AG04450 (cell line): ENCODE measurements around the gene LCN12. TPM values are rescaled to one million over a fixed set of nuclear protein-coding genes. Genes with fewer than 3 reads are reported as not detected.

ENCODE experiments used
- CTCF ChIA-PET: fragments of 300-600, 350-600 bp; formaldehyde crosslinking; extraction: SDS; loops from one replicate; lab custom pipeline; 2022; ENCODE audit warnings: antibody characterized with exemption, inconsistent platforms; lab: Charles Lee
- POLR2A ChIA-PET: fragments of 350-600 bp; formaldehyde crosslinking; extraction: SDS; loops from one replicate; lab custom pipeline; 2021; ENCODE audit warnings: antibody characterized with exemption, inconsistent platforms; lab: Yijun Ruan, JAX
- DNase-seq: peaks from one replicate; pipeline ENCODE4 v3.0.0-alpha.2; 2011; ENCODE audit warnings: low read depth, low spot score
- H3K27ac ChIP-seq: one replicate; pipeline ENCODE4 v1.5.1; 2012; ENCODE audit warnings: low read depth, low read length, control low read depth
- H3K27me3 ChIP-seq: one replicate; pipeline ENCODE4 v1.6.0; 2012; ENCODE audit warnings: low read length; ENCODE audit not compliant: control insufficient read depth, insufficient read depth
- H3K4me3 ChIP-seq: 2 replicates; pipeline ENCODE4 v1.5.1; 2011; ENCODE audit warnings: mild to moderate bottlenecking, low read depth, low read length, control low read depth
- H3K9me3 ChIP-seq: 2 replicates; pipeline ENCODE4 v1.5.1; 2012; ENCODE audit warnings: low read length; ENCODE audit not compliant: control insufficient read depth, insufficient read depth
- polyA minus RNA-seq: library from RNA; depleted of rRNA, polyadenylated mRNA; stranded (reverse); fragments of >200 nt; gene quantifications from 2 replicates; pipeline ENCODE4 v1.2.3, GENCODE V29; 2011; rRNA and poly(A)+ RNA removed
- polyA plus RNA-seq: library from polyadenylated mRNA; depleted of rRNA; stranded (reverse); fragments of >200 nt; gene quantifications from 2 replicates; pipeline ENCODE4 v1.2.3, GENCODE V29; 2011; rRNA removed
- TF ChIP-seq, protein P1 (sequence below): IDR thresholded peaks from 2 replicates; pipeline ENCODE4 v1.5.1; 2011; ENCODE audit warnings: low read depth, low read length, control low read depth, inconsistent platforms

LCN12 gene, protein sequence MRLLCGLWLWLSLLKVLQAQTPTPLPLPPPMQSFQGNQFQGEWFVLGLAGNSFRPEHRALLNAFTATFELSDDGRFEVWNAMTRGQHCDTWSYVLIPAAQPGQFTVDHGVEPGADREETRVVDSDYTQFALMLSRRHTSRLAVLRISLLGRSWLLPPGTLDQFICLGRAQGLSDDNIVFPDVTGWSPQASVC
- polyA plus RNA-seq, result not detected in 2 replicates
- polyA minus RNA-seq, result not detected in 2 replicates

DNA sequence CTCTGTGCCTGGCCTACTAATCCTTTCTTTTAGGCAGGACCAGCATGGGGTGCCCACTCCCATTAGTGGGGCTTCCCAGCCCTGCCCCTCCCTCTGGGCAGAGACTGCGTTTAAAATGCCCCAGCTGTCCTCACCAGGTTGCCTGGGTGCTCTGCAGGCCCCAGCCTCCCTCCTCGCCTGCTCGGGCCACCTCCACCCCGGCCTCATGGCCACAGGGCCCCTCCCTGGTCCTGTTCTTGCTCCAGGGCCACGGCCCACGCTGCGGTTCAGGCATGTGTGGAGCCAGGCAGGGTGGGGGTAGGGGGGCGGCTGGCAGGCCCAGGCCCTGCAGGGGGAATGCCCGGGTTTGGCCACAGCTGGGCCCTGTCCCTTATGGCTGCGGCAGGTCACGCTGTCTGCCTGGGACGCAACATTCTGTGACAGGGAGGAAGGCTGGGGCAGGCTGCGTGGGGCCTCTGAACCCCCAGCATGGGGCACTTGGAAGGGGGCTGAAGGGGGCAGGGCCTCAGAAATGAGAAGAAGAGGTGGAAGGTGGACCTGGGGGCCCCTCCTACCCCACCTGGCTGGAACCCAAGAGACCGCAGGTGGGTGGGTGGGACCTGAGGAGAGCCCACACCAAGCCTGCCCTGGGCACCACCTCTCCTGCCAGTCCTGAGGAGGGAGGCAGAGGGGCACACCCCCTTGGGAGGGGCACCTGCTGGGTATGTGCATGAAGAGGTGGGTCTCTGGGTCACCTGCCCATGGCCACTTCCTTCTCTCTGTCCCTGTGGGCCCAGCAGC is at the start of gene LCN12:
Gene LCN12 (plus strand): TSS at position 733 of the 780 bp plus-strand sequence. CDS start 55 bp downstream, outside the sequence.
- H3K27me3 ChIP-seq, result peaks cover 8% of the 10 kb centered on the region
- POLR2A ChIA-PET, result no interaction called here
- H3K4me3 ChIP-seq, result no peak within 1 kb of the TSS
- DNase-seq, result no peak
- H3K9me3 ChIP-seq, result no peaks in the 10 kb centered on the region; the same call in 1 of the 2 replicates
- TF ChIP-seq, protein P1, sequence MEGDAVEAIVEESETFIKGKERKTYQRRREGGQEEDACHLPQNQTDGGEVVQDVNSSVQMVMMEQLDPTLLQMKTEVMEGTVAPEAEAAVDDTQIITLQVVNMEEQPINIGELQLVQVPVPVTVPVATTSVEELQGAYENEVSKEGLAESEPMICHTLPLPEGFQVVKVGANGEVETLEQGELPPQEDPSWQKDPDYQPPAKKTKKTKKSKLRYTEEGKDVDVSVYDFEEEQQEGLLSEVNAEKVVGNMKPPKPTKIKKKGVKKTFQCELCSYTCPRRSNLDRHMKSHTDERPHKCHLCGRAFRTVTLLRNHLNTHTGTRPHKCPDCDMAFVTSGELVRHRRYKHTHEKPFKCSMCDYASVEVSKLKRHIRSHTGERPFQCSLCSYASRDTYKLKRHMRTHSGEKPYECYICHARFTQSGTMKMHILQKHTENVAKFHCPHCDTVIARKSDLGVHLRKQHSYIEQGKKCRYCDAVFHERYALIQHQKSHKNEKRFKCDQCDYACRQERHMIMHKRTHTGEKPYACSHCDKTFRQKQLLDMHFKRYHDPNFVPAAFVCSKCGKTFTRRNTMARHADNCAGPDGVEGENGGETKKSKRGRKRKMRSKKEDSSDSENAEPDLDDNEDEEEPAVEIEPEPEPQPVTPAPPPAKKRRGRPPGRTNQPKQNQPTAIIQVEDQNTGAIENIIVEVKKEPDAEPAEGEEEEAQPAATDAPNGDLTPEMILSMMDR, result no peak
- H3K27ac ChIP-seq, result no peak within 1 kb of the TSS
- CTCF ChIA-PET, result interaction anchor here (1.4 kb wide), 1 partner anchor 84 kb away, joined by 6 read pairs; no protein-coding TSS in a partner anchor

DNA sequence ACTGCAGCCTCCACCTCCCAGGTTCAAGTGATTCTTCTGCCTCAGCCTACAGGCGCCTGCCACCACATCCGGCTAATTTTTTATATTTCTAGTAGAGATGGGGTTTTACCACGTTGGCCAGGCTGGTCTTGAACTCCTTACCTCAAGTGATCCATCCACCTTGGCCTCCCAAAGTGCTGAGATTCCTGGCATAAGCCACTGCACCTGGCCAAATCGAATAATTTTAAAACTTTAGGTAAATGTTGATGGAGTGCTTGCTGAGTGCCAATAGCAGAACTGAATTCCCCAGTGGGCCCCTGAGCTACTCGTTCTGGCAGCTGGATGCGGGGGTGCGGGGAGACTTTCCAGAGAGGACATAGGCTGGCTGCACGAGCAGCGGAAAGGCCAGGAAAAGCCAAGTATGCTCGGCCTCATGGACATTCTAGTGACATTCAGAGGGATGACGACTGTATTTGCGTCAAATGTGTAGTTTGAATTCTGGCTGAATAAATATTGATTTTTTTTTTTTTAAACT is 49.0 kb upstream of the LCN12 start:
- H3K4me3 ChIP-seq, result no peak overlapping the region
- peak overlapping the region; percentile 92 for H3K27ac ChIP-seq
- H3K27me3 ChIP-seq, result no peaks in the 10 kb centered on the region
- CTCF ChIA-PET, result no interaction called here
- no peak for DNase-seq
- TF ChIP-seq, protein P1, result no peak
- H3K9me3 ChIP-seq, result no peaks in the 10 kb centered on the region; the same call in 1 of the 2 replicates
- POLR2A ChIA-PET, result no interaction called here

DNA sequence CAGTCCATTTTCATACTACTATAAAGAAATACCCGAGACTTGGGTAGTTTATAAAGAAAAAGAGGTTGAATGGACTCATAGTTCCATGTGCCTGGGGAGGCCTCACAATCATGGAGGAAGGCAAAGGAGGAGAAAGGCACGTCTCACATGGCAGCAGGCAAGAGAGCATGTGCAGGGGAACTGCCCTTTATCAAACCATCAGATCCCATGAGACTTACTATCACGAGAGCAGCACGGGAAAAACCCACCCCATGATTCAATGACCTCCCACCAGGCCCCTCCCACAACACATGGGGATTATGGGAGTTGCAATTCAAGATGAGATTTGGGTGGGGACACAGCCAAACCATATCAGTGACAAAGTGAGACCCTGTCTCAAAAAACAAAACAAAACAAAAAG is 45.8 kb upstream of the LCN12 start:
- ChIA-PET POLR2A (no interaction called here), CTCF (no interaction called here)
- Histone ChIP-seq H3K27ac (no peak overlapping the region), H3K9me3 (no peaks in the 10 kb centered on the region; the same call in 1 of the 2 replicates), H3K27me3 (no peaks in the 10 kb centered on the region), H3K4me3 (no peak overlapping the region)
- TF ChIP-seq, protein P1, result no peak
- no peak for DNase-seq

DNA sequence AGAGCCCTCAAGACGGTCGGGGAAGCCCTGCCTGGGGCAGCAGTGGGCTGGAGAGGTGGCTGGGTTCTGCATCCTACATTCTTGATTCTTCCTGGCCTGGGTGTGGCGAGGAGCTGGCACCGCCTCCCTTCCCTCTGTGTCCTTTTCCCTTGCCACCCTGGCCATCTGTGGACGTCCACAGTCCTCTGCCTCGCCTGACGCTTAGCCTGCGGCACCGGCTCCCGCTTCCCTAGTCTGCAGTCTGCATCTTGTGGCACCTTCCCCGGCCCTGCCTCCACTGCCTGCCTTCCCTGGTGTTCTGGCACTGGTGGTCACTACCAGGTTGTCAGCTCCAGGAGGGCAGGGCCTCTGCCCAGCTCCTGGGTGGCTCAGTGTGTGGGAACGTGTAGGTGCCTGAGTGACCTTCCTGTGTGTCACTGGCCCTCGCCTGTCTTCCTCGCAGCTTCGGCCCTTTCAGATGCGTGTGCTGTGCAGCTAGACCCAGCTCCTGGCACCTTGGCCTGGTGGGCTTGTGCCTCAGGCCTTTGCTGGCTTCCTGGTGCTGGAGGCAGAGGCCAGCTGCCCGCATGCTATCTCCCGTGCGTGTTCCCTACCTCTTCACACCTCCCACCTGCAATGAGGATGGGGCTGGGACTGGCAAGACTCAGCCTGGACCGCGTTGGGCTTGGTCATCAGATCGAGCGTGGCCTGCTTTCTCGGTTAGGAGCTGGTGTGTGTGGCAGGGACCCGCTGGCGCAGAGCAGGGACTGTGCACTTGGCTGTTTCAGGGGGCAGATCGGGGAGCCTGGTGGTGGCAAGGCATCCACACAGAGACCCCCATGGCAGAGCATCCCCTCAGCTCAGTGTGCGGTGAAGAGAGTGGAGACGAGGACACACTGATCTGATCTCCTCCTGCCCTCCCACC is 44.8 kb upstream of the LCN12 start:
- H3K4me3 ChIP-seq, result no peak overlapping the region
- no peak for DNase-seq
- TF ChIP-seq, protein P1, result no peak
- ChIA-PET CTCF (no interaction called here), POLR2A (no interaction called here)
- no peaks in the 10 kb centered on the region; the same call in 1 of the 2 replicates for H3K9me3 ChIP-seq
- H3K27ac ChIP-seq, result no peak overlapping the region
- H3K27me3 ChIP-seq, result no peaks in the 10 kb centered on the region
